ENCODE results near the gene HNRNPA3. TPM values are rescaled to one million over a fixed set of nuclear protein-coding genes. Genes with fewer than 3 reads are reported as not detected.

Gene HNRNPA3

DNA sequence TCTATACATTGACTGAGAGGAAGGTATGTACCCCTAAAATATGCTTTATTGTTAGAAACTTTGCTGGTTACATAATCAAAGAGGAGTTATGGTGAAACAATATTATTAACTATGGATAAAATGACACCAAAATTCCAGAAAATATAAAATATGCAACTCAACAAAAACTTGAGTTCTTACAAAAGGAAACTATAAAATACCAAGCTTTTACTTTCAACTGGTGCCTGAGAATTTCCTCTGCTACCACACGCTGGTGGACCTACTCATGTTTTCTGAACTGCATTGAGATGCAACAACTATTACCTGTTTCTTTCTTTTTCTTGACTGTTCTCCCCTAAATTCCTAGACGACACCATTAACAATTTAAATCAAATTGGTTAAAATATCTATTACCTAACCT lies 60.2 kb downstream of the HNRNPA3 start:
- Histone ChIP-seq H2BK120ac (ENCODE audit: low read depth, low read length) (no peak overlapping the region), H3K4ac (ENCODE audit: low read length) (no peak overlapping the region), H4K91ac (ENCODE audit: low read depth, low read length, poor library complexity) (no peak overlapping the region), H3K4me3 (ENCODE audit: low read length in 2 of 2) (no peak overlapping the region), H3K4me2 (ENCODE audit: insufficient read depth, low read length, poor library complexity, severe bottlenecking) (no peak overlapping the region), H2AFZ (ENCODE audit: low read length) (no peak overlapping the region), H2AK5ac (ENCODE audit: low read depth, low read length) (no peak overlapping the region), H3K23ac (ENCODE audit: low read depth, low read length, poor library complexity) (no peak overlapping the region), H3K9me3 (replicated peaks in 1 of 2; ENCODE audit: control insufficient read depth in 2 of 2, insufficient read depth in 1 of 2, low read depth in 1 of 2, low read length in 2 of 2) (no peaks in the 10 kb centered on the region), H4K8ac (ENCODE audit: low read depth, low read length) (no peak overlapping the region), H3K18ac (ENCODE audit: low read length) (no peak overlapping the region), H3K27me3 (ENCODE audit: control insufficient read depth in 3 of 3, insufficient read depth in 3 of 3, low read depth in 1 of 3, low read length in 3 of 3) (no peaks in the 10 kb centered on the region), H2BK12ac (ENCODE audit: low read length) (no peak overlapping the region), H3K36me3 (replicated peaks in 1 of 2; ENCODE audit: control insufficient read depth in 2 of 2, insufficient read depth in 2 of 2, low read length in 2 of 2) (no peaks in the 10 kb centered on the region), H2BK5ac (ENCODE audit: low read length) (no peak overlapping the region), H2BK15ac (ENCODE audit: low read length) (no peak overlapping the region), H3K27ac (replicated peaks; ENCODE audit: low read length) (no peak overlapping the region), H3K79me1 (ENCODE audit: low read depth, low read length) (no peaks in the 10 kb centered on the region), H3K4me1 (ENCODE audit: control insufficient read depth in 2 of 2, insufficient read depth in 1 of 2, low read depth in 1 of 2, low read length in 2 of 2) (no peaks in the 10 kb centered on the region), H3K14ac (ENCODE audit: low read length) (no peak overlapping the region), H3K9ac (ENCODE audit: low read depth, low read length, poor library complexity) (no peak overlapping the region)
- WGBS, 2 donors (ENCODE audit: extremely low coverage in 2 of 2, insufficient read length in 2 of 2, insufficient replicate concordance in 1 of 2) = no CpG with 5 or more reads among the region's 2 CpGs
- no peak for DNase-seq (ENCODE audit: low spot score)

DNA sequence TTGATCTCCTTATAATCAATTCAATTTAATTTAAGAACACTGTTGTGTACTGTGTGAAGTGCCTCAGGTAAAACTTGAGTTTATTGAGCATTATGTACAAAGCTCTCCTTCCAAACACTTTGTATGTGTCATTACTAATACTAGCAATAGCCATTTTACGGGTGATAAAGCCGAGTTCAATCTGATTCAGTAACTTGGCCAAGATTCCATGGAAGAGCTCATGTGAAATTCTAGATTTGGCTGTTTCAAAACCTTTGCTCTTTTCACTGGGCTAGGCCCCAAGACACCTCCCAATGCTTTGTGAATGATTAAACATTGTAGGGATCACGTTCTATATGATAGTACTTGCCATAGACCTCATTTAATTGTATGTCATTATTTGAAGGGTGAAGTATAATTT lies 60.8 kb downstream of the HNRNPA3 start:
- Histone ChIP-seq H3K4me1 (ENCODE audit: control insufficient read depth in 2 of 2, insufficient read depth in 1 of 2, low read depth in 1 of 2, low read length in 2 of 2) (no peaks in the 10 kb centered on the region), H3K4me3 (ENCODE audit: low read length in 2 of 2) (no peak overlapping the region), H3K23ac (ENCODE audit: low read depth, low read length, poor library complexity) (no peak overlapping the region), H3K18ac (ENCODE audit: low read length) (no peak overlapping the region), H3K27me3 (ENCODE audit: control insufficient read depth in 3 of 3, insufficient read depth in 3 of 3, low read depth in 1 of 3, low read length in 3 of 3) (no peaks in the 10 kb centered on the region), H3K27ac (replicated peaks; ENCODE audit: low read length) (no peak overlapping the region), H2AK5ac (ENCODE audit: low read depth, low read length) (no peak overlapping the region), H4K8ac (ENCODE audit: low read depth, low read length) (no peak overlapping the region), H3K4ac (ENCODE audit: low read length) (no peak overlapping the region), H2BK5ac (ENCODE audit: low read length) (no peak overlapping the region), H3K9ac (ENCODE audit: low read depth, low read length, poor library complexity) (no peak overlapping the region), H3K14ac (ENCODE audit: low read length) (no peak overlapping the region), H3K36me3 (replicated peaks in 1 of 2; ENCODE audit: control insufficient read depth in 2 of 2, insufficient read depth in 2 of 2, low read length in 2 of 2) (no peaks in the 10 kb centered on the region), H3K4me2 (ENCODE audit: insufficient read depth, low read length, poor library complexity, severe bottlenecking) (no peak overlapping the region), H2AFZ (ENCODE audit: low read length) (no peak overlapping the region), H3K9me3 (replicated peaks in 1 of 2; ENCODE audit: control insufficient read depth in 2 of 2, insufficient read depth in 1 of 2, low read depth in 1 of 2, low read length in 2 of 2) (no peaks in the 10 kb centered on the region), H2BK120ac (ENCODE audit: low read depth, low read length) (no peak overlapping the region), H2BK12ac (ENCODE audit: low read length) (no peak overlapping the region), H2BK15ac (ENCODE audit: low read length) (no peak overlapping the region), H3K79me1 (ENCODE audit: low read depth, low read length) (no peaks in the 10 kb centered on the region), H4K91ac (ENCODE audit: low read depth, low read length, poor library complexity) (no peak overlapping the region)
- no peak for DNase-seq (ENCODE audit: low spot score)
- no CpG with 5 or more reads among the region's 3 CpGs for WGBS, 2 donors (ENCODE audit: extremely low coverage in 2 of 2, insufficient read length in 2 of 2, insufficient replicate concordance in 1 of 2)

Small RNA genes lying within 50 kb of the gene (small RNA-seq; reads per million reads assigned to genes)
- gene MIR3128 (ENCODE audit: insufficient read depth) (1.2 reads per million), gene RF00019 (ENCODE audit: insufficient read depth) (not detected)

All from neuronal stem cell (in vitro differentiated cells).